Activated naive CD4-positive, alpha-beta T cell treated with anti-CD3 and anti-CD28 coated beads, Interleukin-2, amount 50 U/mL, for 24 hours (primary cell): ENCODE data around the gene NYAP2.

Experiments
- H3K27ac Mint-ChIP-seq: one replicate; pipeline ENCODE4 v1.8.0; 2021; ENCODE audit warnings: mild to moderate bottlenecking, mixed read lengths
- H3K27me3 Mint-ChIP-seq: one replicate; pipeline ENCODE4 v1.8.0; 2021; ENCODE audit warnings: mixed read lengths
- H3K36me3 Mint-ChIP-seq: one replicate; pipeline ENCODE4 v1.8.0; 2021; ENCODE audit warnings: mixed read lengths
- H3K4me1 Mint-ChIP-seq: one replicate; pipeline ENCODE4 v1.8.0; 2021; ENCODE audit warnings: mixed read lengths
- H3K4me3 Mint-ChIP-seq: one replicate; pipeline ENCODE4 v1.8.0; 2021; ENCODE audit warnings: mild to moderate bottlenecking, mixed read lengths
- H3K9me3 Mint-ChIP-seq: one replicate; pipeline ENCODE4 v1.8.0; 2021; ENCODE audit warnings: mixed read lengths

Gene NYAP2

DNA sequence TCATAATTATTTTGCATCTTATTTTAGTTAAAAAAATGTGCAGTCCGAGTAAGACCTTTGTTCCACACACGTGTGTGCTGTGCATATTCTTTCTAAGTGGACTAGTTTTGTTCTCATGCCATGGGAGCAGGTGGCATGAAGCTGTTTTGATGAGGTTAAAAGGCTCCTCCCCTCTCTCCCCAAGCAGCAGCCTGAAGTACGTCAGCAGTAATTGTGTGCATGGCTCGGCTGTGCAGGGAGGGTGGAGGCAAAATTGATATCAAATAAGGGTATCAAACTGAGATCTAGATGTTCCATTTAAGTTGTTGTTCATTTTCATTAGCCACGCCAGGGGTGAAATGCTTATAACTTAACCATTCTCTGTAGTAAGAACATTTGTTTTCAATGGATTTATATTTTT lies at the start of gene NYAP2:
Gene NYAP2 (plus strand): TSS at position 207 of the 400 bp plus-strand sequence. CDS start 9,171 bp downstream, outside the sequence.
- Mint-ChIP-seq H3K36me3 (no peaks in the 10 kb centered on the region), H3K27ac (no peak within 1 kb of the TSS), H3K27me3 (peaks cover 8% of the 10 kb centered on the region), H3K9me3 (no peaks in the 10 kb centered on the region), H3K4me1 (no peaks in the 10 kb centered on the region), H3K4me3 (no peak within 1 kb of the TSS)

DNA sequence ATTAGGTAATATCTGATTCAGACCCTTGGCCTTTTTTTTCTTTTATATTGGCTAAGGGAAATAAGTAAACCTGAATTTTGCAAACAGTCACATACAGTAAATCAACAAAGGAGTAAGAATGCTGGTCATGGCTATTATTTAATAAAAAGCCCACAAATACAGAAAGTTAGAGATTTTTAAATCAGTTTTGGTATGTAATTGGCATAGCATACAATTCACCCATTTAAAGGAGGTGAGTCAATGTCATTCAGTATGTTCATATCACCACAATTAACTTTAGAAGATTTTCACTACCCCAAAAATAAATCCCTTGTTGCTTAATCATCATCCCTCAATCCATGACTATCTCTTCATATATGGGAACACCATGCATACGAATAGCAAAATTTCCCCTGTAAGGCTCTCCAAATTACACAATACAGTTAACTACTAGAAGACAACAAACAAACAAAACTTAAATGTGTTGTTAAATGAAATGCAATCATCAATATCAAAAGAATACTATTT lies 45.9 kb upstream of the NYAP2 start:
- Mint-ChIP-seq H3K4me1 (no peaks in the 10 kb centered on the region), H3K27me3 (peaks cover 11% of the 10 kb centered on the region), H3K27ac (no peak overlapping the region)

DNA sequence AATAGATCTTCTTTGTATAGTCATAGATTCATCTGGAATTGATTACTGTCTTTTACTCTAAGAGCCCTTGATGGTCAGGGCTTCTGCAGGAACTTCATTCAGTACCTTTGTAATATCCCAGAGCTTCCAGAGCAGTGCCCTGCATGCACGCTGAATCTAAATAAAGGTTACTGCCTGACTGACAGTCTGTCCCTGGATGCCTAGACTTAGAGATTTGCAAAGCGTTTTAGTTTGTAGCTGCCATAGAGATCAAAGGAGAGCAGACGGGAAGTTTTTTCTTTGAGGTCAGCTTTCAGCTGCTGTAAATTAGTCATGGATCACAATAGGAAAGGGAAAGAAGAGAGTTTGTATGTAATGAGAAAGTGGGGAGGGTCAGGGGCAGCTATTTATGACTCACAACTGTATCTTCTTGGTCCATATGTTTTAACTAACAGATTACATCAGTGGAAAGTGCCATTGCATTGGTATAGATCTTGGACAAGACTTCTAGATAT lies 45.2 kb upstream of the NYAP2 start:
- no peaks in the 10 kb centered on the region for H3K9me3 Mint-ChIP-seq
- no peak overlapping the region for H3K27ac Mint-ChIP-seq
- no peak overlapping the region for H3K4me3 Mint-ChIP-seq
- H3K4me1 Mint-ChIP-seq: no peaks in the 10 kb centered on the region
- peaks cover 11% of the 10 kb centered on the region for H3K27me3 Mint-ChIP-seq
- H3K36me3 Mint-ChIP-seq: no peaks in the 10 kb centered on the region

More for the DNA sequence above, 45.9 kb upstream of the NYAP2 start:
- no peaks in the 10 kb centered on the region for H3K36me3 Mint-ChIP-seq
- H3K9me3 Mint-ChIP-seq: no peaks in the 10 kb centered on the region
- no peak overlapping the region for H3K4me3 Mint-ChIP-seq

DNA sequence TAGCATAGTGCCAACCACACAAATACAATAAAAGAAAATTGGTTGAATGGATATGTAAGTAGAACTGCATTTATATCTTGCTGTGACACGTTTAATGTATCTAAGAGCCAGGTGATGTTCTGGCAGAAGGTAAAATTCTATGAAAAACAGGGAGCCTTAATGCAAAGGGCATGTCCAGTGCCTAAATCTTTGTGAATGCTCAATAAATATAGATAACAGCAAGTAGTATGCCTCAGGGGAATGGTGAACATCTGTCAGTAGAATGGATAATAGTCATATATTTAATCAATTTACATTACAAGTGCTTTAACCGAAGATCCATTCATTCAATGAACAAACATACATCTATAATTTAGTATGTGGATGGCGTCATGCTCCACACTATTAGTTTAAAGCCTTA lies 43.7 kb upstream of the NYAP2 start:
- Mint-ChIP-seq H3K4me1 (no peaks in the 10 kb centered on the region), H3K36me3 (no peaks in the 10 kb centered on the region), H3K9me3 (no peaks in the 10 kb centered on the region), H3K27ac (no peak overlapping the region), H3K27me3 (peaks cover 9% of the 10 kb centered on the region), H3K4me3 (no peak overlapping the region)

DNA sequence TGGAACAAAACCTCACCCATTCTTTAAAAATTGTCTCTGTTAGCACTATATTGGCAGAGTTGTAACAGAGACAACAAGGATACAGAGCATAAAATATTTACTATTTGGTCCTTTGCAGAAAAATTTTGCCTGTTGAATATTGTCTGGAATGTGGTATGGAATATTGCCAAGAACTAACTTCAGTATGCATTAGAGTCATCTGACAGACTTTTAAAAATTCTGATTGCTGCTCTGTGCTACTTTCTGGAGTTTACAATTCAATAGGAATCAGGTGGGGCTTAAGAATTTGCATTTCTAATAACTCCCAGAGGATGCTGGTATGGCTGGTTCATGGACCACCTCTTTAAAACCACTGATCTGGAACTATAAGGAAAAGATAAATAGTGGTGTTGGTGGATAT lies 32.8 kb upstream of the NYAP2 start:
- peaks cover 10% of the 10 kb centered on the region for H3K27me3 Mint-ChIP-seq
- no peak overlapping the region for H3K4me3 Mint-ChIP-seq
- H3K4me1 Mint-ChIP-seq: no peaks in the 10 kb centered on the region
- H3K9me3 Mint-ChIP-seq: no peaks in the 10 kb centered on the region
- H3K36me3 Mint-ChIP-seq: peaks cover 2% of the 10 kb centered on the region
- no peak overlapping the region for H3K27ac Mint-ChIP-seq

DNA sequence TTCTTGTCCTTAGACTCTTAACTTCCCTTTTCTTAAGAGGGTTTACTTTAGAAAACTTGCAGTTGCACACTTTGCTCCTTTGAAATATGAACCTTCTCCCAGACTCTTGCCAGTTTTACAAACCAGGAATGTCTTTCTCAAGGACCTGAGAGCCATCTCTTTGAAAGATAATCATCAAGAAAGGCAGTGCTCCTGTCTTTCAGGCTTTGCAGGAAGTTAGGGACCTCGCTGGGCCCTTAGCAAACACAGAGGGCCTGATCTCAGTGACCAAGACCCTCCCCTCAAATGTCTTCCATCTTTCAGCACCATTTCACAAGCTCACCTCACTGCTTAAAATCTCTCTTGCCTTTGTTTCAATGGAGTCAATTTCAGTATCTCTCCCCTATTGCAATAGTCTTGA lies 32.0 kb upstream of the NYAP2 start:
- Mint-ChIP-seq H3K4me1 (no peaks in the 10 kb centered on the region), H3K9me3 (no peaks in the 10 kb centered on the region), H3K27me3 (peaks cover 9% of the 10 kb centered on the region), H3K27ac (no peak overlapping the region), H3K4me3 (no peak overlapping the region), H3K36me3 (peaks cover 2% of the 10 kb centered on the region)

- no peaks in the 10 kb centered on the region for H3K4me1 Mint-ChIP-seq
- peaks cover 6% of the 10 kb centered on the region for H3K9me3 Mint-ChIP-seq
- peaks cover 14% of the 10 kb centered on the region for H3K27me3 Mint-ChIP-seq
- no peaks in the 10 kb centered on the region for H3K36me3 Mint-ChIP-seq
- H3K27ac Mint-ChIP-seq: no peak overlapping the region
- no peak overlapping the region for H3K4me3 Mint-ChIP-seq
Measured at GRCh38 chr2:225378984-225379383, 20.5 kb upstream of the NYAP2 start.

GRCh38 chr2:225379856-225380255 lies 19.7 kb upstream of the NYAP2 start:
- H3K4me3 Mint-ChIP-seq: no peak overlapping the region
- H3K4me1 Mint-ChIP-seq: no peaks in the 10 kb centered on the region
- H3K27ac Mint-ChIP-seq: no peak overlapping the region
- no peaks in the 10 kb centered on the region for H3K36me3 Mint-ChIP-seq
- H3K9me3 Mint-ChIP-seq: peaks cover 6% of the 10 kb centered on the region
- peaks cover 13% of the 10 kb centered on the region for H3K27me3 Mint-ChIP-seq

- Mint-ChIP-seq H3K9me3 (peaks cover 6% of the 10 kb centered on the region), H3K4me1 (no peaks in the 10 kb centered on the region), H3K27ac (no peak overlapping the region), H3K27me3 (peaks cover 10% of the 10 kb centered on the region), H3K36me3 (no peaks in the 10 kb centered on the region), H3K4me3 (no peak overlapping the region)
Measured at GRCh38 chr2:225381609-225382008, 17.9 kb upstream of the NYAP2 start.

GRCh38 chr2:225398372-225398771 lies 1.1 kb upstream of the NYAP2 start:
- H3K36me3 Mint-ChIP-seq: no peaks in the 10 kb centered on the region
- peaks cover 10% of the 10 kb centered on the region for H3K27me3 Mint-ChIP-seq
- no peak overlapping the region for H3K4me3 Mint-ChIP-seq
- H3K27ac Mint-ChIP-seq: no peak overlapping the region
- H3K9me3 Mint-ChIP-seq: no peaks in the 10 kb centered on the region
- H3K4me1 Mint-ChIP-seq: no peaks in the 10 kb centered on the region

DNA sequence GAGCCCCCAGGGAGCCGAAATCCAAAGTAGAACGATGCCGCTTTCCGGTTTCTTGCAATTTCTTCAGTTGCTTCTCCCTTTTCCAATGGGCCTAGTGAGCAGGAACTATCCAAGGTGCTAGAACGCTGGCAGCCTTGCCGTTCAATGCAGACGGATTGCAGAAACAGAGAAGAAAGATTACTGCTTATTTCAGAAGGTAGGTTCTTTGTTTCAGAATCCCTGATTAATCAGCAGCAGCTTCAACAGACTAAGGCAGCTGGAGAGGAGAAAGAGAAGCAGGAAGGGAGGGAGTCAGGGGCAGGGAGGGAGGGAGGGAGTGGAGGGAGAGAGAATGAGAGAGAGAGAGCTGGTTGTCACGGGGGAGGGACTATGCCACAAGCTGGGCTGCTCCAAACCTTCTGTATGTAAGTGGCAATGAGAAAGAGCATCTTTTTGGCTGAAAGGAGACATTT lies 576 bp downstream of the NYAP2 start:
- H3K27ac Mint-ChIP-seq: no peak overlapping the region

GRCh38 chr2:225400546-225401400 lies 1.3 kb downstream of the NYAP2 start:
- Mint-ChIP-seq H3K4me3 (no peak overlapping the region), H3K4me1 (no peaks in the 10 kb centered on the region), H3K9me3 (no peaks in the 10 kb centered on the region), H3K36me3 (no peaks in the 10 kb centered on the region), H3K27me3 (peaks cover 11% of the 10 kb centered on the region), H3K27ac (no peak overlapping the region)

More for the DNA sequence above, 576 bp downstream of the NYAP2 start:
- H3K4me3 Mint-ChIP-seq: no peak overlapping the region
- H3K4me1 Mint-ChIP-seq: no peaks in the 10 kb centered on the region
- H3K9me3 Mint-ChIP-seq: no peaks in the 10 kb centered on the region
- no peaks in the 10 kb centered on the region for H3K36me3 Mint-ChIP-seq
- peaks cover 11% of the 10 kb centered on the region for H3K27me3 Mint-ChIP-seq

DNA sequence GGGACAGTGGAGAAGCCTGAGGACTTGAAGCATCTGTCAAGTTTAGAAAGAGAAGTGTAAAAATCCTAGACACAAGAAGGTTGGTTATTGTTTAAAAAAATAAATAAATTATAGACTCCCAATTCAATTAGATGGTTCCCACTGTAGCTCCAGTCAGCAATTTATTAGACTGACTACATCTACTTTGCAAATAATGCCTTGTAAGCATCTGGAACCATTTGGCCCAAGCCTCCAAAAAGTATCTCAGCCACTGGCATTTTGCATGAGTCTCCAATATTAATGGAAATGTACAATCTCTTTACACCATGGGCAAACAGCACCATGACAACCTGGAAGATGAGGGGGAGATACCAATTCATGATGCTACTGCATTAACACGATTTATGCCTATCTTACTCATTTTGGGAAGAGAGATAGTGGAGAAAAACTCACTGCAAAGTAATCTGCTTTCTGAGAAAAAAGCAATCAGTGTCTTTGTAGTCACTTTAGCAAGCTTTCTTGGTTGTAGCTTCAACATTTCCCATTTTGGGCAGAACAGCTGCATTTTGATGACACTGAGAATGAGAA lies 2.8 kb downstream of the NYAP2 start:
- Mint-ChIP-seq H3K4me3 (no peak overlapping the region), H3K9me3 (no peaks in the 10 kb centered on the region), H3K36me3 (no peaks in the 10 kb centered on the region), H3K4me1 (no peaks in the 10 kb centered on the region), H3K27me3 (peaks cover 10% of the 10 kb centered on the region), H3K27ac (no peak overlapping the region)

DNA sequence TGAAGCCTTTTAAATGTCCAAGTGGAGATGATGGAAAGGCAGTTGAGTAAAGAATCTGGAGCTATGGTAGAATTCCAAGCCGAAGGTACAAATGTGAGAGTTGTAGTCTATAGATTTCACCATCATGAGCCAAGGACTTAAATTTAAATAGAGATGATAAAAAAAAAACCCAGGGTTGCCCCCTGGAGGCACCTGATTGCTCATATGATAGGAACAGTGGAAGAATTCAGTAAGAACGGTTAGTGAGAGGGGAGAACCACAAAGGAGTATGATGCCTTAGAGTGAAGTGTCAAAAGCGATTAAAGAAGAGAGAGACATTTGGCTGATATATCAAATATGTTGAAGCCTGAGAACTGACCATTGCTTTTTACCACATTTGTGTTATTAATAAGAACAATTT lies 11.9 kb downstream of the NYAP2 start:
- H3K4me3 Mint-ChIP-seq: no peak overlapping the region
- no peaks in the 10 kb centered on the region for H3K9me3 Mint-ChIP-seq
- H3K27me3 Mint-ChIP-seq: peaks cover 5% of the 10 kb centered on the region
- H3K4me1 Mint-ChIP-seq: no peaks in the 10 kb centered on the region
- no peak overlapping the region for H3K27ac Mint-ChIP-seq
- no peaks in the 10 kb centered on the region for H3K36me3 Mint-ChIP-seq

- Mint-ChIP-seq H3K27ac (no peak overlapping the region), H3K9me3 (no peaks in the 10 kb centered on the region), H3K27me3 (peaks cover 5% of the 10 kb centered on the region), H3K4me3 (no peak overlapping the region), H3K36me3 (no peaks in the 10 kb centered on the region), H3K4me1 (no peaks in the 10 kb centered on the region)
Measured at GRCh38 chr2:225413786-225414185, 14.3 kb downstream of the NYAP2 start.

GRCh38 chr2:225414902-225415301 lies 15.4 kb downstream of the NYAP2 start:
- Mint-ChIP-seq H3K27ac (no peak overlapping the region), H3K4me3 (no peak overlapping the region), H3K36me3 (no peaks in the 10 kb centered on the region), H3K4me1 (no peaks in the 10 kb centered on the region), H3K27me3 (peaks cover 5% of the 10 kb centered on the region), H3K9me3 (no peaks in the 10 kb centered on the region)
